Activated CD8-positive, alpha-beta memory T cell treated with anti-CD3 and anti-CD28 coated beads for 4 hours (primary cell): Measurements from ENCODE around the gene GGT6.

Experiments used
- DNase-seq, 2 donors: peaks; one replicate each; pipeline ENCODE4 v3.0.0-alpha.2; 2020; ENCODE audit warnings: low read depth in 2 of 2

Gene GGT6

DNA sequence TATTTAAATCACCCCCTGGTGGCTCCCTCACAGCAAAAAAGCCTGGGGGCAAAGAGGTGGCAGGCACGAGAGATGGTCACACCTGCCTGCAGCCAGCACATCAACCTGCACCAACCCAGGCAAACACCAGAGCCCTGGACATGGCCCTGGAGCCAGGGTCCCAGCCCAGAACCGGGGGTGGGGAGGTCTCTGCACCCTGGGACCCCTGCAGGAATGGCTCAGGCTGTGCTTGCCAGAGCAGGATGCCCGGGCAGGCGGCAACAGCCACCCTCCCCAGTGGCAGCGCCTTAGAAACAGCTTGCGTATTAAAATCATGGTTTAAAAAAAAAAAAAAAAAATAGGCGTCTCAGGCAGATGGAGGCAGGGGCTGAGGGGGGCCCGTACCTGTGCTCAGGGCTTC is 21.4 kb downstream of the GGT6 start:
- no peak for DNase-seq

GRCh38 chr17:4538236-4539002 is 22.0 kb downstream of the GGT6 start:
- no peak for DNase-seq

GRCh38 chr17:4537451-4538235 is 22.7 kb downstream of the GGT6 start:
- DNase-seq = no peak

- no peak for DNase-seq
These were observed 23.5 kb downstream of the GGT6 start for GRCh38 chr17:4536742-4537411.

DNA sequence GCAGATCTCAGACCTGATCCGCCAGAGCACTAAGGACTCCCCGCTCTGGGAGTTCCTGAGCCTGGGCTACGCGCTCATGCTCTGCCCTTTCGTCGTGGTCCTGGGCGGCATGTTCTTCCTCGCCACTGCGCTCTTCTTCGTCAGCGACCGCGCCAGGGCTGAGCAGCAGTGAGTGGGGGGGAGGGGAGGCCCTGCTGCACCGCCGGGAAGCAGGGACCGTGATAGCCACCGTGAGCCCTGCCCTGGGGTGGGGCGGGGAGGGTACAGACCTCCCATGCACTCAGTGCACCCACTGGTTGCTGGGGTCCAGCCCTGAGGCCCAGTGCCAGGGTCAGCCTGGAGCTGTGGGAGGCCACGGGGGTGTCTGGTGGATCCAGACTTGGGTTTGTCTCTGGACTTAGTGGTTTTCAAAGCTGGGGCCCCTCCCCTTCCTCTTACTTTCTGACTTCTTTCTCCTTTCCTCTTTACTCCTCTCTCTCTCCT is 24.1 kb downstream of the GGT6 start:
- no peak for DNase-seq

GRCh38 chr17:4535667-4536258 is 24.6 kb downstream of the GGT6 start:
- no peak for DNase-seq

GRCh38 chr17:4534928-4535666 is 25.3 kb downstream of the GGT6 start:
- DNase-seq = no peak

DNA sequence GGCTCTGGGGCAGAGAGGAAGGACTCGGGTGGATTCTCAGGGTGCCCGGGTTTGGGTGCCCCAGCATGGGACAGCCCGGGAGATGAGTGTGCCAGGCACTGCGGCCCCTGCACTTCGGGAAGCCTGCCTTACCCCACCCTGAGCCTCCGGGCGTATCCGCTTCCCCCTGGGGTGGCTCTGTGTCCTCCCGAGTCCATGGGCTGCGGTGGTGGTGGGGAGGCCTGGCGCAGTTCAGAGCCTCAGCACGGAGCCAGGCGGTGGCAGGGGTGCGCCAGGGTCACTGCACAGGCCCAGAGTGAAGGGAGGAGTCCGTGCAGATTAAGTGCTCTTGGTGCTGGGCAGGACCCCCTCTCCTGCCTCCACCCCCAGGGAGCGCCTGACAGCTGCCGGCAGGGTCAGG is 25.9 kb downstream of the GGT6 start:
- DNase-seq = no peak

- DNase-seq = no peak
These were observed 26.6 kb downstream of the GGT6 start for GRCh38 chr17:4533523-4534504.

- DNase-seq = no peak
These were observed 27.4 kb downstream of the GGT6 start for GRCh38 chr17:4532860-4533522.

GRCh38 chr17:4531988-4532736 is 28.2 kb downstream of the GGT6 start:
- DNase-seq = no peak

- DNase-seq = no peak
These were observed 29.3 kb downstream of the GGT6 start for GRCh38 chr17:4530799-4531730.

DNA sequence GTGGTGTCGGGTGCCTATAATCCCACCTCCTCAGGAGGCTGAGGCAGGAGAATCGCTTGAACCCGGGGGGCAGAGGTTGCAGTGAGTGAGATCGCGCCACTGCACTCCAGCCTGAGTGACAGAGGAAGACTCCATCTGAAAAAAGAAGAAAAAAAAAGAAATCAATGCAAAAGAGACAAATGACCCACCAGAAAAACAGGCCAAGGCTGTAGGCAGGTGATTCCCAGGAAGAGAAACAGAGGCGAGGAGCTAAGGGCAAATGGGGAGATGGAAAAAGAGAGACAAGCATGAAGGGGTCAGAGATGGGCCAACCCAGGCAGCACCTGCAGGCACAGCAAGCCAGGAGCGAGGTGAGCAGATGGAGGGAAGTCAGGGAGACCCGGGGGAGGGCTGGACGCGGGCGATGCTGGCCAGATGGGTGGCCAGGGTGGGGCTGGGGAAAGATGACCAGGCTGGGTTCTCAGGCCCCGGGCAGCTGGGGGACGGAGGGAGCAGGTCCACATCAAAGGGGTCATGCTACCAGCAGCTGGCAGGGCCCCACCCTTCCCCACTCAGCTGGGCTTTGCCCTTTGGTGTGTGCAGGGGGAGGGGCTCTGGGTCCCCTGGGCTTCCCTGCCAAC is 30.7 kb downstream of the GGT6 start:
- no peak for DNase-seq

- no peak for DNase-seq
These were observed 32.7 kb downstream of the GGT6 start for GRCh38 chr17:4527566-4528125.

GRCh38 chr17:4527134-4527533 is 33.2 kb downstream of the GGT6 start:
- no peak for DNase-seq

DNA sequence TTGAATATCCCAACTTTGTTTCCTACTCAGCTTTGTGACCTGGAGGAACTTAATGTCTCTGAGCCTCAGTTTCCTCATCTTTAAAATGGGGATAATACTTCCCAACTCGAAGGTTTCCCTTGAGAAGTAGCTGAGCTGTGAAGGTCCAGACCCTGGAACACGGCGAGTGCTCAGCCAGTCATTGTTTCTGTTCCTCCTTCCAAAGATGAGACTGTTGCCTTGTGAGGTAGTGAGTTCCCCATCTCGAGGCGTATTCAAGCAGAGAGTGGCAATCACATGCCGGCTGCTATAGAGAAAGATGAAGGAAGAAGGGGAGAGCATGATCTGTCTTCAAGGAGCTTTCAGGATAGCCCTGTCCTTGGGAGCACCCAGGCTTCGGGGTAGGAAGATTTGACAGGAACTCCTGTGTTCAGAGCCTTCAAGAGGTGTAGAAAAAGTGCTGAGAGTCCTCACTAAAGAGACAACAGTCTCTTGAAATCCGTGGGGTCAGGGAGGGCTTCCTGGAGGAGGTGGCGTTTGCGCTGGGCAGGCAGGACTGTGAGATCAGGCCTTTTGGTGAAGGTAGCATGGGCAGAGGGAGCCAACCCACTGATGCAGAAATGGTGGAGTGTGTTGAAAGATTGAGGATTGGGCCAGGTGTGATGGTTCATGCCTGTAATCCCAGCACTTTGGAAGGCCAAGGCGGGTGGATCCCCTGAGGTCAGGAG is 34.5 kb downstream of the GGT6 start:
- no peak for DNase-seq
